Right renal cortex interstitium (tissue), 3 donors: Measurements from ENCODE around the gene CEACAM19. TPM values are rescaled to one million over a fixed set of nuclear protein-coding genes. Genes with fewer than 3 reads are reported as not detected.
"Not testable (repeated sequence)": the region's sequence is repeated elsewhere in the genome, so short reads cannot be mapped to it uniquely, and the experiment has no call there.

Source experiments
- DNase-seq, 3 donors: peaks; one replicate each; pipeline ENCODE4 v3.0.0-alpha.2; 2013; ENCODE audit warnings: low read depth in 3 of 3, low spot score in 2 of 3
- polyA plus RNA-seq, 3 donors: library from polyadenylated mRNA; unstranded; fragments of 120-200 nt; gene quantifications; one replicate each; pipeline ENCODE4 v1.2.1, GENCODE V29; 2013; ENCODE audit not compliant: insufficient read length in 3 of 3

The CEACAM19 gene
- polyA plus RNA-seq, 3 donors: 9.3 to 10.9 (median 10.5) TPM

DNA sequence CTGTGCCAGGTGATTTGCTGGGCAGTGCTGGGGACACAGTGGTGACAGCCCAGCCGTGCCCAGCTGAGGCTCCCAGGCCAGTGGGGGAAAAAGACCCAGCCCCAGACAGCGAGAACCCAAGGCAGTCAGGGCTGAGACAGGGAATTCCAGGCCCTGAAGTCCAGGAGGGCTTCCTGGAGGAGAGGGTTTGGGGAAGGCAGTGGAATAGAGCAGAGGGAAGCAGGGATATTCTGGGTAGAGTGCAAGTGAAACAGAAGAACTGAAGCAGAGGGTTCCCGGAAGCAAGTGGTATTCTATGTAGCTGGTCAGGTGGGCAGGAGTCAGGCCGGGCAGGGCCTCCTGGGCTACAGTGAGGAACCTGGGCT, 26.4 kb downstream of the CEACAM19 start:
- DNase-seq: no peak

DNA sequence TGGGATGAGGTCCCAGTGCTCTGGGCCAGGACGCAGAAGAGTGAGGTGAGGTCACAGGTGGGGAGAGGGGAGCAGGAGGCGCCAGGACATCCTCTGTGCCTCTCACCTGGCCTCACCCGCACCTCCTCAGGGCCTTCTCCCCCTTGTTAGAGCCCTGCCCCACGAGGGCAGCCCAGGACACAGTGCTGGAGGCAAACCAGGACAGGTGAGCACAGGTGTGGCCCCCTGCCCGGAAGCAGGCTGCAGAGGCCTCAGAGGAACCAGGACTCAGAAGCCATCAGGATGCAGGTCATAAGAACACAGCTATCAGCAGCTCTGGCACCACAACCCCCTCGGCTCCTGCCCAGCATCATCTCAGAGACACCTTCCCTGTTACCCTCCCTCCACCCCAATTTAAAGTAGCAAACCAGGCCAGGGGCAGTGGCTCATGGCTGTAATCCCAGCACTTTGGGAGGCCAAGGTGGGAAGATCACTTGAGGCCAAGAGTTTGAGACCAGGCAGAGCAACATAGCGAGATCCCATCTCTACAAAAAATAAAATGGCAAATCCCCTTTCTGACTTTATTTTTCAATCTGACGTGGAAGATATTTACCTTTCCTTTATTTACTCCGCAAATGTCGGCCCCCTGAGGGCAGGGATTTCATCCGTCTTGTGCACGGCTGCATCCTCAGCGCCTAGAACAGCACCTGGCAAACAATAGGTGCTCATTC, 27.4 kb downstream of the CEACAM19 start, which contains the start of gene CEACAM16:
Gene CEACAM16, plus strand, starts transcription at position 660 of the 710 bp plus-strand sequence. CDS start 2,306 bp downstream, outside the sequence.
- DNase-seq: no peak

DNA sequence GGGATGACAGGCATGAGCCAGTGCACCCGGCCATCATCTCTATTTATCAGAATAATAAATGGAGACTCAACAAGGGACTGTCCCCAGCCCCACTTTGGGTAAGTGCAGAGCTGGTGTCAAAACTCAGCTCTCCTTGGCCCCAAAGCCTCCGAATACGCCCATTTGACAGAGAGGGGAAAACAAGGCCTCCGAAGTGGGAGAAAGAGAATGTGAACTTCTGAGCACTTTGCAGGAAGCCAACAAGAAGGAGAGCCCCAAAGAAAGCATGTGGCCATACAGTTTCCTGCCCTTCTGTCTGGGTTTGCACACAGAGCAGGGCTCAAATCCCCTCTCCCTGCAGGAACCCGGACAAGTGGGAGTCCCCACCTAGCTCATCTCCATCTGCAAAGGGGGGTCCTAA, 29.3 kb downstream of the CEACAM19 start:
- no peak for DNase-seq

DNA sequence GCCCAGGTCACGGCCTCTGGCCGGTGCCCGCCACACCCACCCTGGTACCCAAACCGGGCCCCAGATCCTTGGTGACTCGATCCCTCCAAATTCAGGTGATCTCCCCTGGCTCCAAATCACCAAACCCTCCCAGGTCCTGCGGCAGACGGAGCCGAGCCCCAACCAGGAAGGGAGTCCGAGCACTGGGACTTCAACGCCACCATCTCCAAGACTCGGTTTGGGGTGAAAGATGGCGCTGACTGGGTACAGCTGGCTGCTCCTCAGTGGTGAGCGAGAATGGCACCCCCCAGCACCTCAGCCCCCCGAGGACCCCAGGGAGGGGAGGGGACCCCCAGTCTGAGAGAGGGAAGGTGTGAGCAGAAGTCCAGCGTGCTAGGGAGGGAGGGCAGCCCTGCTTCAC, 29.9 kb downstream of the CEACAM19 start:
- DNase-seq: no peak

DNA sequence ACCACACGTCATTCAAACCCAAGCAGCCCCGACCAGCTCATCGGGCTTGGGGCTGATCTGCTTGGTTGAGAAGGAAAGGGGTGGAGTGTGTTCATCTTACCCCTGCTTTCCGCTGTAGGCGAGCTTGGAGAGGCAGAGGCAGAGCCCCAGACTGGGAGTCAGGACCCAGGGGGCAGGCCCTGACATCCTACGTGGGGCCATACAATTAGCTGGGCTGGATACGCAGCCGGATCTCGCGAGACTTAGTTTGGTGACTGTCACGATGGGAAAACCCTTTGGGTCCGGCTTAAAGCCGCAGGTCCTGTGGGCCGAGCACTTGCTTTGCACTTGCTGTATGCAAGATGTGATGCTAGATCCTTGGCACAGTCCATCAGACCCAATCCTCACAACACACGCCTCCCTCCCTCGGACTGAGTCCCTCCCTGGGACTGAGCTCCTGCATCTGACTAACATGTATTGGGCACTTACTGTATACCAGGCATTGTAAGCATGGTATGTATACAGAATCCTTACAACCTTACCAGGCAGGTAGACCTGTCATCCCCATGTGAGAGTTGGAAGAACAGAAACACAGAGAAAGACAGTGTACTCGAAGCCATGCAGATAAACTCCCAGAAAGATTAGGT, 31.4 kb downstream of the CEACAM19 start:
- no peak for DNase-seq

DNA sequence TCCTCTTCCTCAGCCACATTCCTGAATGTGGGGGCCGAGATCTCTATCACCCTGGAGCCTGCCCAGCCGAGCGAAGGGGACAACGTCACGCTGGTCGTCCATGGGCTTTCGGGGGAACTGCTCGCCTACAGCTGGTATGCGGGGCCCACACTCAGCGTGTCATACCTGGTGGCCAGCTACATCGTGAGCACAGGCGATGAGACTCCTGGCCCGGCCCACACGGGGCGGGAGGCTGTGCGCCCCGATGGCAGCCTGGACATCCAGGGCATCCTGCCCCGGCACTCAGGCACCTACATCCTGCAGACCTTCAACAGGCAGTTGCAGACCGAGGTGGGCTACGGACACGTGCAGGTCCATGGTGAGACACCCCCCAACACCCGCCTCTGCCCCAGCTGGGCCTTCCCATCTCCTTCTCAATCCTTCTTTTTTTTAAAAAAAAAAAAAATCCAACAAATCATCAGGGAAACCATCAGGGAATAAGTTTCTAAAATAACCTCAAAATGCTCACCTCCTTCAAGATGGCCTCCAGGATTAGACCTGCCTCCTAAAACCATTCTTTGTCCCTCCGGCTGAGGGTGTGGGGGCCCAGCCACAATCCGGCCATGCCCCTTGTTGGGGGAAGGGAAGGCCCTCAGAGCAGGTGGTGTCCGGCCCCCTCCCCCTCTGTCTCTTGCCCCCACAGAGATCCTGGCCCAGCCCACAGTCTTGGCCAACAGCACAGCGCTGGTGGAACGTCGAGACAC, 32.2 kb downstream of the CEACAM19 start:
- no peak for DNase-seq

DNA sequence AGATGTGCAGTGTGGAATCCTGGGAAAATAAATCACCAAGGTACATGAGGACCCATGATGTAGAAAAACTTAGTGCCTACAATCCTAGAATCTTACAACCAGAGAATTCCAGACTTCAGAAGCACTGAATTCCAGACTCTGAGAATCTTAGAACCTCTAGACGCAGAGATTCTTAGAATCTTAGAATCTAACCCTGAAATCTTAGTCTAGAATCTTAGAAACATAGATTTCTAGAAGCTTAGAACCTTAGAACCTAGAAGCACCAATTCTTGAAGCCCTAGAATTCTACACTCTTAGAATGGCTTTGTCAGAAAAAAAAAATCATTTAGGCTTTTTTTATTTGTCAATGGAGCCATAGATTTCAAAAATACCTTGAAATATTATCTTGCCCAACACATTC, 33.7 kb downstream of the CEACAM19 start:
- no peak for DNase-seq

DNA sequence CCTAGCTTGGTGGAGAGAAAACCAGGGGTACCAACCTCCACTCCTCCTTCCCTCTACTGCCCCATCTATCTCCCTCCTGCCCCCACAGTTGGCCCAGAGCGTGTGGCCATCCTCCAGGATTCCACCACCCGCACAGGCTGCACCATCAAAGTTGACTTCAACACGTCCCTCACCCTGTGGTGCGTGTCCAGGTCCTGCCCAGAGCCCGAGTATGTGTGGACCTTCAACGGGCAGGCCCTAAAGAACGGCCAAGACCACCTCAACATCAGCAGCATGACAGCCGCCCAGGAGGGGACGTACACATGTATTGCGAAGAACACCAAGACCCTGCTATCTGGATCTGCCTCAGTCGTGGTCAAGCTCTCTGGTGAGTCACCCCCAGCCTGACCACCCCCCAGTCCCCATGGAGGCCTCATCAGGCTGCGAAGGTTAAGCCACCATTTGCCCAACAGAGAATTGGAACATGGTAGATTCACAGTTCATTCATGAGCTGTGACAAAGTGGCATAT, 34.3 kb downstream of the CEACAM19 start:
- DNase-seq: no peak

DNA sequence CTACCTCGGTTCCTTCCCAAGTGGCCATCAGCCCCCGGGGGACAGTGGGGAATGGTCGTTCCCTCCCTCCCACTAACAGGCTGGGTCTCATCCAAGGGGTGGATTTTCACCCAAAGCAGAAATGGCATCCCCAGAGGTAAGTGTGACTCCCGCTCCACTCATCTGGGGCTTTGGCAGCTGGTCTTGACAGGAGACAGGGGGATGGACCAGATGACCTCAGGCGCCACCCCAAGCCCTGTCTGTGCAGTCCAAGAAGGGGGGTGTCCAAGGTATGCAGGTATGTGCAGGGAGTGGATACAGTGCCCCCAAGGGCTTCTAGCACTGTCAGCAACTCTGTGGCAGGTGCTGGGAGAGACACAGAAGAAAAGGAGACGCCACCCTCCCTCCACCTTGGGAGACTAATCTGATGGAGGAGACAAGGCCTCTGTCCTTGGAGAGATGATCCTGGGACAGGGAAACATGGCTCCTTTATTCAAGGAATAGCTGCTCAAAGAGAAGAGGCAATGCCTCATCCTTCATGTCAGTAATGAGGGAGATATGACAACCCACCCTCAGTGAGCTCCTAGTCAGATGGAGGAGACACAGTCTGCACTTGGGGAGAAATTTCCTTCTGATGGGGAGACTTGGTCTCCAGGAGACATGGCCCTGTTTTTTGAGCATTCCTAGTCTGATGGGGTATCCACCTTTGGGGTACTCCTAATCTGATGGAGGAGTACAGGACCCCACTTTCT, 35.4 kb downstream of the CEACAM19 start:
- DNase-seq: no peak

DNA sequence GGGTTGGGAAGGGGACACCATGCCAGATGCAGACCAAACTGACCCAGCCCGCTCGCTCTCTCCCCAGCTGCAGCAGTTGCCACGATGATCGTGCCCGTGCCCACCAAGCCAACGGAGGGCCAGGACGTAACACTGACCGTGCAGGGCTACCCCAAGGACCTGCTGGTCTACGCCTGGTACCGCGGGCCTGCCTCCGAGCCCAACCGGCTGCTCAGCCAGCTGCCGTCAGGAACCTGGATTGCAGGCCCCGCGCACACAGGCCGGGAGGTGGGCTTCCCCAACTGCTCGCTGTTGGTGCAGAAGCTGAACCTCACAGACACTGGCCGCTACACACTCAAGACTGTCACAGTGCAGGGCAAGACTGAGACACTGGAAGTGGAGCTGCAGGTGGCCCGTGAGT, 36.5 kb downstream of the CEACAM19 start:
- DNase-seq: no peak

DNA sequence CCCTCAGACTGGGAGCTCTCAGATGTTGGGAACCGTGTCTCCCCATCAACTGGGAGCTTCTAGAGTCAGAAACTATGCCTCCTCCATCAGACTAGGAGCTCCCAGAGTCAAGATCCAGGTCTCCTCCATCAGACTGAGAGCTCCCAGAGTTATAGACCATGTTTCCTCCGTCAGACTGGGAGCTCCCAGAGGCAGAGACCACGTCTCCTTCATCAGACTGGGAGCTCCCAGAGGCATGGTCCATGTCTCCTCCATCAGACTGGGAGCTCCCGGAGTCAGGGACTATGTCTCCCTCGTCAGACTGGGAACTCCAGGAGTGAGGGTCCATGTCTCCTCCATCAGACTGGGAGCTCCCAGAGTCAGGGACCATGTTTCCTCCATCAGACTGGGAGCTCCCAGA, 37.7 kb downstream of the CEACAM19 start:
- DNase-seq: no peak

DNA sequence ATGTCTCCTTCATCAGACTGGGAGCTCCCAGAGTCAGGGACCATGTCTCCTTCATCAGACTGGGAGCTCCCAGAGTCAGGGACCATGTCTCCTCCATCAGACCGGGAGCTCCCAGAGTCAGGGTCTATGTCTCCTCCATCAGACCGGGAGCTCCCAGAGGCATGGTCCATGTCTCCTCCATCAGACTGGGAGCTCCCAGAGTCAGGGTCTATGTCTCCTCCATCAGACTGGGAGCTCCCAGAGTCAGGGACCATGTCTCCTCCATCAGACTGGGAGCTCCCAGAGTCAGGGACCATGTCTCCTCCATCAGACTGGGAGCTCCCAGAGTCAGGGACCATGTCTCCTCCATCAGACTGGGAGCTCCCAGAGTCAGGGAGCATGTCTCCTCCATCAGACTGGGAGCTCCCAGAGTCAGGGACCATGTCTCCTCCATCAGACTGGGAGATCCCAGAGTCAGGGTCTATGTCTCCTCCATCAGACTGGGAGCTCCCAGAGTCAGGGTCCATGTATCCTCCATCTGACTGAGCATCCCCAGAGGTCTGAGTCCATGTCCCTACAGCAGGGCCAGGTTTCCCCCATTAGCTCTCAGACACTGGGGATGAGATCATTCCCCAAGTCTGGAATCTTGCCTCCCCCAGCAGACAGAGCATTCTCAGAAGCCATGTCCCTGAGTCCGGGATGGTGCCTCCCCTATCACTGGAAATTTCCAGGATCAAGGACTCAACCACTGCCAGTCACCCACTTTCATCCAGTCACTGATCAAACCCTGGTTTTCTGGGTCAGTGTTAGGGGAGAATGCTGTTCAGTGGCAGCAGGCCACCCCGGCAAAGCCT, 38.4 kb downstream of the CEACAM19 start:
- not testable (repeated sequence) for DNase-seq

DNA sequence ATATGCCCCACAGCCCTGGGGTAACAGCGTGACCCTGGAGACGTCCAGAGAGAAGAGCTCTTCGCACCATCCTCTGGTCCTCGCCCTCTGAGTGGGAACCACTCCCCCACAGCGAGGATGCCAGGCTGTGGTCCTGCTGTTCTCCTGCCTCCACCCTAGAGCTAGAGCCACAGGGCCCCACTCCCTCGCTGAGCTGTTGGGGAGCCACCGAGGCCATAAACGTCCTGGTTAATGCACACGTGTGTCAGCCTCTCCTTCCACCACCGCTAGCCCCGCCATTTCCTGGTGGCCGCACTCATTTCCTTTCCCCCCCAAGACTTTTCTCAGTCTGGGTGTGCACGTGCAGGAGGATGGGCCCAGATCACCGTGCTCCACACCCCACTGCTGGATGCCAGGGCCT, 39.2 kb downstream of the CEACAM19 start:
- DNase-seq: no peak

DNA sequence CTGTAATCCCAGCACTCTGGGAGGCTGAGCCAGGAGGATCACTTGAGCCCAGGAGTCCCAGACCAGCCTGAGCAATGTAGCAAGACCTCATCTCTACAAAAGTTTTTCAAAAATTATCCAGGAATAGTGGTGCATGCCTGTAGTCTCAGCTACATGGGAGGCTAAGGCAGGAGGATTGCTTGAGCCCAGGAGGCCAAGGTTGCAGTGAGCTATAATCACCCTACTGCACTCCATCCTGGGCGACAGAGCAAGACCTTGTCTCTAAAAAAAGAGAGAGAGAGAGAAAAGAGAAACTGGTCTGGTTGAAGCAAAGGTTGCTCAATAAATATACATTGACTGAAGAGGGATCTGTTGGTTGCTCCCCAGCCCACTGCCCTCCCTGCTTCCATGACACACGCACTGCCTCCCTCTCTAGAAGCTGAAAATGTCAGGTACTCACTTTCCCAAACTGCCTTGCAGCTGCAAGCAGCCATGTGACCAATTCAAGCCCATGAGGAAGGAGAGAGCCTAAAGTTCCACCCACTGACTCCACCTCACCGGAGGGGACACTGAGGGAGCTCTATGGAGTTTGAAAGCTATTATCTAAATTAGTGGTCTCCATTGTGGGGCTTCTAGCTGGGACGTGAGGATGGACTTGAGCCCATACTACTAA, 41.7 kb downstream of the CEACAM19 start:
- no peak for DNase-seq

DNA sequence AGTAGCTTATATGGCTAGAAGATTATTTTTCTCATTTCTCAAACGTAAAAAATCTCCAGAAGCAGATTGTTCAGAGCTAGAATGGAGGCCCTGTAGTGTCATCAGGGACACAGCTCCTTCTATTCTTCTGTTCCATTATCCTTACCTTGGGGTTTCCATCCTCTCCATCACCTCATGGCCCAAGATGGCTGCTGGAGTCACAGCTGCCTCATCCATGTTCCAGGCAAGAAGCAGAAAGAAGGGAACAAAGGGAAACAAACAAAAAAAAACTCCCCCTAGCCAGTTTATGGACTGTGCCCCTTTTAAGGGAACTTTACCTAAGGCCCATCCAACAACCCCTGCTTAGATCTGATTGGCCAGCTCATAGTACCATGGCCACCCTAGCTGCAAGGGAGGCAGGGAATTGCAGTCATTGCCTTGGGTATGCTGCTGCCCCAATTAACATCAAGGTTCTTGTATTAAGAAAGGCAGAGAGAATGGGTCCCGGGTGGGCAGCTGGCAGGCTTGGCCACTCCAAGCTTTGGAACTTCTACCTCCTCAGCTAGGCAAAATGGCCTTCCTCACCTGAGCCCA, 43.4 kb downstream of the CEACAM19 start:
- DNase-seq: no peak

DNA sequence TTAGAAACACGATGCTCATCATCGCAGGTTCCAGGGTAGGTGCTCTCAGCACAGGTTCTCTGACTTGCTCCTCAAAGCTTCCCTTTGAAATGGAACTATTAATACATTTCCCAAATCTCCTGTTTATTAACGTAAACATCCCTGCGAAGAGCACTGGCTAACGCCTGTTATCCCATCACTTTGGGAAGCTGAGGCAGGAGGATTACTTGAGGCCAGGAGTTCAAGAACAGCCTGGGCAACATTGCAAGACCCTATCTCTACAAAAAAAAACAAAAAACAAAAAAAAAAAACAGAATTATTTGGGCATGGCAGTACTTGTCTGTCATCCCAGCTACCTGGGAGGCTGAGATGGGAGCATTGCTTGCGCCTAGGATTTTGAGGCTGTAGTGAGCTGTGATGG, 46.3 kb downstream of the CEACAM19 start:
- DNase-seq: no peak

DNA sequence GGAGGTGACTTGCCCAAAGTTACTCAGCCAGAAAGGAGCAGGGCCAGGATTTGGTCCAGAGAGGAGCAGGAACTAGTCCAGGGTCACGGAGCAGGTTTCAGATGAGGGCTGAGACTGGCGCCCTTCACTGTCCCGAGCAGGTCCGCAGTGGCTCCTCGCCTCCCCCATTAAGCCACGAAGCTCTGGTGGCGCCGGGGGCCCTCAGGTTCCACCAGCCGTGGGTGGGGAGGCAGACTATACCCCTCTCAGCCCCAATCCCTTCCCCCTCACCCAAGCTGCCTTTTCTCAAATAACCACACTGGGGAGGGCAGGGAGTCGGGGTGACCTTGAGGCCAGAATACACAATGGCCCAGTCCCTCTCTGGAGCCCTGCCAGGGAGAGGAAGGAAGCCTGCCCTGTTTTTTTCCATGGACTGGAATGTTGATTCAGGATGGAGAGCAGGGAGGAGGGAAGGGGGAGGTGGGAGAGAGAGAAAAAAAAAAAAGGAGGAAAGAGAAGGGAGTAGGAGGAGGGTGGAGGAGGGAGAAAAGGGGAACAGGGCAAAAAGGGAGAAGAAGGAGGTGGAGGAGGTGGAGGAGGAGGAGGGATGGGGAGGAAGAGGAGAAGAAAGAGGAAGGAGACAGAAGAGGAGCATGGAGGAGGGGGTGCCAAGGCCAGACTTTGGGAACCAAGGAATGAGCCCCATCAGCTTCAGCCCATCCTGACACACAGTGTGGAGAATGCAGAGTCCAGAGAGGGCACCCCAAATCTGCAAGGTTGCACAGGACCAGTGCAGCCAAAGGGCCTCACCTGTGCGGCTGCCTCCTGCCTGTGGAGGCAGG, 47.4 kb downstream of the CEACAM19 start:
- DNase-seq: peak; percentile 69 to 87 (median 71)

DNA sequence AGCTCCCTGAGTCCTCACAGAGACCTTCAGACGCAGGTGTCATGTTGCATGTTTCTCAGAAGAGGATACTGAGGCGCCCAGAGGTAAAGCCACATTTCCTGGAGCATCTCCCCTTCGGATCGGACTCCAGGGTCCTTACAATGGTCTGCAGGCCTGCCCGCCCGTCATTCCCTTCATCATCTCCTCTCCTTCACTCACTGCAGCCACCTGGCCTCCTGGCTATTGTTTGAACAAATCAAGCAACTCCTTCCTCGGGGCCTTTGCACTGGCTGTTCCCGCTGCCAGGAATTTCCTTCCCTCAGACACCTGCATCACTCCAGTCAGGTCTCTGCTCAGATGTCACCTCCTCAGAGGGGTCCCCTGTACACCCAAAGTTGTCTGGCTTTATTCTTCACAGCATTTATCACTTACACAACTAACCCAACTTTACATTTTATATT, 48.0 kb downstream of the CEACAM19 start:
- no peak for DNase-seq
